ENCODE data around the gene TET2. TPM values are rescaled to one million over a fixed set of nuclear protein-coding genes. Genes with fewer than 3 reads are reported as not detected.

Gene TET2
- total and polyA plus RNA-seq, 5 donors = 3.3 to 24.0 (median 21.7) TPM

DNA sequence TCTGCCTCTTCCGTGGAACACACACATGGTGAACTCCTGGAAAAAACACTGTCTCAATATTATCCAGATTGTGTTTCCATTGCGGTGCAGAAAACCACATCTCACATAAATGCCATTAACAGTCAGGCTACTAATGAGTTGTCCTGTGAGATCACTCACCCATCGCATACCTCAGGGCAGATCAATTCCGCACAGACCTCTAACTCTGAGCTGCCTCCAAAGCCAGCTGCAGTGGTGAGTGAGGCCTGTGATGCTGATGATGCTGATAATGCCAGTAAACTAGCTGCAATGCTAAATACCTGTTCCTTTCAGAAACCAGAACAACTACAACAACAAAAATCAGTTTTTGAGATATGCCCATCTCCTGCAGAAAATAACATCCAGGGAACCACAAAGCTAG is 87.9 kb downstream of the TET2 start:
- Histone ChIP-seq H3K27ac (ENCODE audit: low read length) (no peak overlapping the region), H3K9me3 (ENCODE audit: control insufficient read depth, low read length) (no peaks in the 10 kb centered on the region), H3K4me1 (ENCODE audit: control insufficient read depth, insufficient read depth, low read length) (peaks cover 9% of the 10 kb centered on the region), H3K4me3 (ENCODE audit: low read length) (no peak overlapping the region), H3K27me3 (ENCODE audit: control insufficient read depth, insufficient read depth) (no peaks in the 10 kb centered on the region)
- 96% methylated on average over 4 of the region's 4 CpGs for WGBS
- no peak for ATAC-seq
- intact Hi-C loops (cut with DNase I) = loop anchor here in 2 of 4 donors (10.0 kb wide), 1 partner anchor 90 kb away; the partner anchor contains the start of gene TET2 (in 2 of the 2)
- no peak for DNase-seq

GRCh38 chr4:105236202-105236915 is 89.7 kb downstream of the TET2 start:
- no peaks in the 10 kb centered on the region for H3K9me3 ChIP-seq (ENCODE audit: control insufficient read depth, low read length)
- no peak overlapping the region for H3K27ac ChIP-seq (ENCODE audit: low read length)
- H3K4me1 ChIP-seq (ENCODE audit: control insufficient read depth, insufficient read depth, low read length) = peaks cover 9% of the 10 kb centered on the region
- ATAC-seq = no peak
- intact Hi-C loops (cut with DNase I) = loop anchor here in 2 of 4 donors (10.0 kb wide), 1 partner anchor 92 kb away; the partner anchor contains the start of gene TET2 (in 2 of the 2)
- H3K27me3 ChIP-seq (ENCODE audit: control insufficient read depth, insufficient read depth) = no peaks in the 10 kb centered on the region
- WGBS = 91% methylated on average over 4 of the region's 4 CpGs
- no peak overlapping the region for H3K4me3 ChIP-seq (ENCODE audit: low read length)
- no peak for DNase-seq

DNA sequence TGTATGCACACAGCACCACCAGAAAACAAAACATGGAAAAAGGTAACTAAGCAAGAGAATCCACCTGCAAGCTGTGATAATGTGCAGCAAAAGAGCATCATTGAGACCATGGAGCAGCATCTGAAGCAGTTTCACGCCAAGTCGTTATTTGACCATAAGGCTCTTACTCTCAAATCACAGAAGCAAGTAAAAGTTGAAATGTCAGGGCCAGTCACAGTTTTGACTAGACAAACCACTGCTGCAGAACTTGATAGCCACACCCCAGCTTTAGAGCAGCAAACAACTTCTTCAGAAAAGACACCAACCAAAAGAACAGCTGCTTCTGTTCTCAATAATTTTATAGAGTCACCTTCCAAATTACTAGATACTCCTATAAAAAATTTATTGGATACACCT is 90.2 kb downstream of the TET2 start:
- DNase-seq (no peak), ATAC-seq (no peak)
- H3K4me3 ChIP-seq (ENCODE audit: low read length) = no peak overlapping the region
- peaks cover 9% of the 10 kb centered on the region for H3K4me1 ChIP-seq (ENCODE audit: control insufficient read depth, insufficient read depth, low read length)
- H3K27ac ChIP-seq (ENCODE audit: low read length) = no peak overlapping the region
- WGBS = 85% methylated on average over 2 of the region's 2 CpGs
- no peaks in the 10 kb centered on the region for H3K27me3 ChIP-seq (ENCODE audit: control insufficient read depth, insufficient read depth)
- H3K9me3 ChIP-seq (ENCODE audit: control insufficient read depth, low read length) = no peaks in the 10 kb centered on the region
- intact Hi-C loops (cut with DNase I) = loop anchor here in 2 of 4 donors (10.0 kb wide), 1 partner anchor 92 kb away; the partner anchor contains the start of gene TET2 (in 2 of the 2)

GRCh38 chr4:105240037-105240436 is 93.4 kb downstream of the TET2 start:
- H3K9me3 ChIP-seq (ENCODE audit: control insufficient read depth, low read length) = no peaks in the 10 kb centered on the region
- ATAC-seq (no peak), DNase-seq (no peak)
- H3K27me3 ChIP-seq (ENCODE audit: control insufficient read depth, insufficient read depth) = no peaks in the 10 kb centered on the region
- peaks cover 8% of the 10 kb centered on the region for H3K4me1 ChIP-seq (ENCODE audit: control insufficient read depth, insufficient read depth, low read length)
- no peak overlapping the region for H3K27ac ChIP-seq (ENCODE audit: low read length)
- intact Hi-C loops (cut with DNase I) = no loop called here
- H3K4me3 ChIP-seq (ENCODE audit: low read length) = no peak overlapping the region
- WGBS = 86% methylated on average over 5 of the region's 5 CpGs

- H3K27me3 ChIP-seq (ENCODE audit: control insufficient read depth, insufficient read depth) = no peaks in the 10 kb centered on the region
- peak; percentile 87 to 91 for ATAC-seq
- DNase-seq = peak; percentile 61 to 85 (median 81)
- H3K4me3 ChIP-seq (ENCODE audit: low read length) = no peak overlapping the region
- H3K9me3 ChIP-seq (ENCODE audit: control insufficient read depth, low read length) = no peaks in the 10 kb centered on the region
- intact Hi-C loops (cut with DNase I) = no loop called here
- peaks cover 6% of the 10 kb centered on the region for H3K4me1 ChIP-seq (ENCODE audit: control insufficient read depth, insufficient read depth, low read length)
- 52% methylated on average over 4 of the region's 4 CpGs for WGBS
- no peak overlapping the region for H3K27ac ChIP-seq (ENCODE audit: low read length)
Observed at GRCh38 chr4:105241451-105241850, 94.8 kb downstream of the TET2 start.

DNA sequence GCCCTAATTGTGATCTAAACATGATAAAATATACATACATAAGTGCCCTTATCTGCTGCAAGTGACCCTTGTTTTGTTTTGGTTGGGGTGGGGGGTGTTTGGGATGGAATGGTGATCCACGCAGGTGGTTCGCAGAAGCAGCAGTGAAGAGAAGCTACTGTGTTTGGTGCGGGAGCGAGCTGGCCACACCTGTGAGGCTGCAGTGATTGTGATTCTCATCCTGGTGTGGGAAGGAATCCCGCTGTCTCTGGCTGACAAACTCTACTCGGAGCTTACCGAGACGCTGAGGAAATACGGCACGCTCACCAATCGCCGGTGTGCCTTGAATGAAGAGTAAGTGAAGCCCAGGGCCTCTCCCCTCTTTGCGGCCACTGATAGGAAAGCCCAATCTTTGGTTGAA is 96.8 kb downstream of the TET2 start:
- DNase-seq = peak in 1 of 3 donors; percentile 14
- peaks cover 3% of the 10 kb centered on the region for H3K4me1 ChIP-seq (ENCODE audit: control insufficient read depth, insufficient read depth, low read length)
- intact Hi-C loops (cut with DNase I) = no loop called here
- H3K27me3 ChIP-seq (ENCODE audit: control insufficient read depth, insufficient read depth) = no peaks in the 10 kb centered on the region
- H3K9me3 ChIP-seq (ENCODE audit: control insufficient read depth, low read length) = no peaks in the 10 kb centered on the region
- no peak overlapping the region for H3K27ac ChIP-seq (ENCODE audit: low read length)
- 95% methylated on average over 13 of the region's 13 CpGs for WGBS
- H3K4me3 ChIP-seq (ENCODE audit: low read length) = no peak overlapping the region
- ATAC-seq = no peak

- Histone ChIP-seq H3K4me3 (ENCODE audit: low read length) (no peak overlapping the region), H3K9me3 (ENCODE audit: control insufficient read depth, low read length) (no peaks in the 10 kb centered on the region), H3K27ac (ENCODE audit: low read length) (no peak overlapping the region), H3K27me3 (ENCODE audit: control insufficient read depth, insufficient read depth) (no peaks in the 10 kb centered on the region), H3K4me1 (ENCODE audit: control insufficient read depth, insufficient read depth, low read length) (no peaks in the 10 kb centered on the region)
- ATAC-seq (peak; percentile 29 to 68), DNase-seq (no peak)
- WGBS = 60% methylated on average over 1 of the region's 1 CpG
- intact Hi-C loops (cut with DNase I) = no loop called here
Observed at GRCh38 chr4:105246712-105247111, 100.0 kb downstream of the TET2 start.

DNA sequence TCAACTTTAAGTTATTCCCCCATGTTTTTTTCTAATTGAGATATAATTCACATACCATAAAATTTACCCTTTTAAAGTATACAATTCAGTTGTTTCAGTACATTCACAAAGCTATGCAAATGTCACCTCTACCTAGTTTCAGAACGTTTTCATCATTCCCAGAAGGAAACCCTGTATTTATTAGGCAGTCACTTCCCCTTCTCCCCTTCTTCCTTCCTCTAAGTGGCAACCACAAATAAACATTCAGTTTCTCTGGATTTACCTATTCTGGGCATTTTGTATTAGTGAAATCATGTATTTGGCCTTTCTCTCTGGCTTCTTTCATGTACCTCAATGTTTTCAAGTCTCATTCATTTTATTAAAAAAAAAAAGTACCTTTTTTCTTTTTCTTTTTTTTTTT is 101.9 kb downstream of the TET2 start:
- intact Hi-C loops (cut with DNase I) = no loop called here
- no peak for DNase-seq

GRCh38 chr4:105257817-105258495 is 111.3 kb downstream of the TET2 start:
- intact Hi-C loops (cut with DNase I) = no loop called here
- H3K27ac ChIP-seq (ENCODE audit: low read length) = no peak overlapping the region
- H3K4me1 ChIP-seq (ENCODE audit: control insufficient read depth, insufficient read depth, low read length) = no peaks in the 10 kb centered on the region
- no peaks in the 10 kb centered on the region for H3K9me3 ChIP-seq (ENCODE audit: control insufficient read depth, low read length)
- H3K27me3 ChIP-seq (ENCODE audit: control insufficient read depth, insufficient read depth) = no peaks in the 10 kb centered on the region
- no peak overlapping the region for H3K4me3 ChIP-seq (ENCODE audit: low read length)
- WGBS = 99% methylated on average over 1 of the region's 1 CpG
- ATAC-seq (no peak), DNase-seq (no peak)

More for the DNA sequence above, 101.9 kb downstream of the TET2 start:
- Histone ChIP-seq H3K27me3 (ENCODE audit: control insufficient read depth, insufficient read depth) (no peaks in the 10 kb centered on the region), H3K27ac (ENCODE audit: low read length) (no peak overlapping the region), H3K4me1 (ENCODE audit: control insufficient read depth, insufficient read depth, low read length) (no peaks in the 10 kb centered on the region), H3K4me3 (ENCODE audit: low read length) (no peak overlapping the region), H3K9me3 (ENCODE audit: control insufficient read depth, low read length) (no peaks in the 10 kb centered on the region)
- WGBS = 46% methylated on average over 1 of the region's 1 CpG
- ATAC-seq = no peak

DNA sequence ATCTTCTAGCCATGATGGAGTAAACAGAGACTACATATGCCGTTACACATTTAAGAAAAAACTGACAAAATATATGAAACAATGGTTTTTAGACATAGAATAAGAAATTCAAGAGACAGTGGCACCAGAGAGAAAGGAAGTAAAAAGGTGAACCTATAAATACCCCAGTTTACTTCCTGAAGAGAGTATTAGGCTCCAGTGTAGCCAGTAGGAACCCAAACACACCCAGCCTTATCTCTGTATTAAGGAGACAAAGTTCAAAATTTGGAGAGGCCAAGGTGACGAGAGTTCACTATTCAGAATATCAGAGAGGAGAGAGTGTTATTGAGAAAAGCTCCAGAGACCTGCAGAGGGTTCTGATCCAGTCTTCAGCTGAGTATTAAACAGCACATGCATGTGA is 119.0 kb downstream of the TET2 start:
- 89% methylated on average over 2 of the region's 2 CpGs for WGBS
- ATAC-seq = no peak

GRCh38 chr4:105267280-105267679 is 120.6 kb downstream of the TET2 start:
- WGBS = 95% methylated on average over 3 of the region's 3 CpGs
- DNase-seq (no peak), ATAC-seq (no peak)
- Histone ChIP-seq H3K9me3 (ENCODE audit: control insufficient read depth, low read length) (no peaks in the 10 kb centered on the region), H3K4me1 (ENCODE audit: control insufficient read depth, insufficient read depth, low read length) (no peaks in the 10 kb centered on the region), H3K4me3 (ENCODE audit: low read length) (no peak overlapping the region), H3K27ac (ENCODE audit: low read length) (no peak overlapping the region), H3K27me3 (ENCODE audit: control insufficient read depth, insufficient read depth) (no peaks in the 10 kb centered on the region)
- intact Hi-C loops (cut with DNase I) = no loop called here

More for the DNA sequence above, 119.0 kb downstream of the TET2 start:
- H3K9me3 ChIP-seq (ENCODE audit: control insufficient read depth, low read length) = no peaks in the 10 kb centered on the region
- intact Hi-C loops (cut with DNase I) = no loop called here
- DNase-seq = no peak
- no peak overlapping the region for H3K27ac ChIP-seq (ENCODE audit: low read length)
- H3K4me1 ChIP-seq (ENCODE audit: control insufficient read depth, insufficient read depth, low read length) = no peaks in the 10 kb centered on the region
- H3K4me3 ChIP-seq (ENCODE audit: low read length) = no peak overlapping the region
- H3K27me3 ChIP-seq (ENCODE audit: control insufficient read depth, insufficient read depth) = no peaks in the 10 kb centered on the region
